ENCODE data around the gene KCNE2. TPM values are rescaled to one million over a fixed set of nuclear protein-coding genes. Genes with fewer than 3 reads are reported as not detected.

The KCNE2 gene
- total RNA-seq, 1 experiment from 2014 or later, result 0.39 TPM

DNA sequence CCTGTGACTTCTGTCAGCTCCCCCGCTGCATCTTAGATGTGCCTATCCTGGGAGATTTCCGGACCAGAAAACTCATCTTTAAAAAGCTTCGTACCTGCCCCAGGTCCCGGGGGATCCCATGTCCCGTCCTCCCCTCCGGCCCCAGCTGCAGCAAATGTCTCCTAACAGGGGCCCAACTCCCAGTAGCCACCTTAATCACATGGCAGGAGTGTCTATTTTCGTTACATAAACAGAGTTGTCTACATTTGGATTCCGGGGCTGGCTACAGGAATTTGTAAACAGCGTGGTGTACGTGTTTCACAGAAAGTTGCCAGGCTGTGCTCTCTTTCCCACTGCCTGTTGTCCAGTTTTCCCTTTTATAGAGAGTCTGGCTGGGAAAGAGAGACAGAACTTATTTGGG is 17.9 kb upstream of the KCNE2 start:
- BruUV-seq (replicated peaks), result no TSS peak

DNA sequence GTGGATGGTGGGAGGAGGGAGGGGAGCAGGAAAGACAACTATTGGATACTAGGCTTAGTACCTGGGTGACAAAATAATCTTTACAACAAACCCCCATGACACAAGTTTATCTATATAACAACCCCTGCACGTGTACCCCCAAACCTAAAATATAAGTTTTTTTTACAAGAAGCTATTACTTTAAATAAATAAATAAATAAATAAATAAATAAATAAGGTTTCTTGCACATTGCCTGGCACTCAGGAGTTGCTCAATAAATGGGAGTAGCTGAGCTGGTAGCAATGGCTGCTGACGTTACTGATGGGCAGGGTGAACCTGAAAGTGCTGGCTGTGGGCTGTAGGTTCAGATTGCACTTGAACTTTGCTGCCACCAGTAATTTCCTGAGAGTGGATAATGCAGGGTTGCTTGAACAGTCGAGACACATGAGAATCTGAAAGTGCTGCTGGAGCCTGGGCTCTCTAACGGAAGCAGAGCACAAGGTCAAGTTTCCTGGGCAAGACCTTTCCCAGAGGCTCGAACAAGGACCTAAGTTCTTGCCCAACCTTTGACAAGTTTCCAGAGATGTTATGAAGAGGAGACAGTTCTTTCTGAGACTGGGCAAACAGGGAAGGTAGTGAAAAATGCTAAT is 14.8 kb upstream of the KCNE2 start:
- Histone ChIP-seq H3K27me3 (replicated peaks; ENCODE audit: insufficient read depth, low read depth, low read length, poor library complexity) (no peaks in the 10 kb centered on the region), H3K36me3 (ENCODE audit: insufficient read depth, low read length, poor library complexity, severe bottlenecking) (no peaks in the 10 kb centered on the region), H3K4me3 (ENCODE audit: low read depth, low read length, poor library complexity, severe bottlenecking) (no peak overlapping the region), H3K27ac (ENCODE audit: low read depth, low read length, poor library complexity, severe bottlenecking) (no peak overlapping the region), H3K4me1 (ENCODE audit: insufficient read depth, low read length, poor library complexity, severe bottlenecking) (no peaks in the 10 kb centered on the region), H3K9me3 (ENCODE audit: low read depth, low read length, poor library complexity, severe bottlenecking) (no peaks in the 10 kb centered on the region)
- POLR2A ChIA-PET (ENCODE audit: low non-redundant PET), result no interaction called here
- no peak for TF ChIP-seq EZH2 (IDR thresholded peaks at IDR 0.05; ENCODE audit: borderline replicate concordance, low read depth, low read length, poor library complexity, severe bottlenecking)
- TF ChIP-seq, protein P1, sequence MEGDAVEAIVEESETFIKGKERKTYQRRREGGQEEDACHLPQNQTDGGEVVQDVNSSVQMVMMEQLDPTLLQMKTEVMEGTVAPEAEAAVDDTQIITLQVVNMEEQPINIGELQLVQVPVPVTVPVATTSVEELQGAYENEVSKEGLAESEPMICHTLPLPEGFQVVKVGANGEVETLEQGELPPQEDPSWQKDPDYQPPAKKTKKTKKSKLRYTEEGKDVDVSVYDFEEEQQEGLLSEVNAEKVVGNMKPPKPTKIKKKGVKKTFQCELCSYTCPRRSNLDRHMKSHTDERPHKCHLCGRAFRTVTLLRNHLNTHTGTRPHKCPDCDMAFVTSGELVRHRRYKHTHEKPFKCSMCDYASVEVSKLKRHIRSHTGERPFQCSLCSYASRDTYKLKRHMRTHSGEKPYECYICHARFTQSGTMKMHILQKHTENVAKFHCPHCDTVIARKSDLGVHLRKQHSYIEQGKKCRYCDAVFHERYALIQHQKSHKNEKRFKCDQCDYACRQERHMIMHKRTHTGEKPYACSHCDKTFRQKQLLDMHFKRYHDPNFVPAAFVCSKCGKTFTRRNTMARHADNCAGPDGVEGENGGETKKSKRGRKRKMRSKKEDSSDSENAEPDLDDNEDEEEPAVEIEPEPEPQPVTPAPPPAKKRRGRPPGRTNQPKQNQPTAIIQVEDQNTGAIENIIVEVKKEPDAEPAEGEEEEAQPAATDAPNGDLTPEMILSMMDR (conservative IDR thresholded peaks at IDR 0.05; ENCODE audit: low read depth, low read length), result no peak
- CTCF ChIA-PET, result interaction anchor here (3.0 kb wide), 1 partner anchor 425 kb away, joined by 54 read pairs; no protein-coding TSS in a partner anchor
- BruUV-seq (replicated peaks), result no TSS peak
- intact Hi-C loops (cut with micrococcal nuclease; ENCODE audit: unreplicated experiment), result loop anchor here (5.0 kb wide), 1 partner anchor 97 kb away; no protein-coding TSS in a partner anchor
- no peak for DNase-seq (ENCODE audit: low spot score)

More for the DNA sequence above, 17.9 kb upstream of the KCNE2 start:
- no peak for DNase-seq (ENCODE audit: low spot score)
- Histone ChIP-seq H3K36me3 (ENCODE audit: insufficient read depth, low read length, poor library complexity, severe bottlenecking) (no peaks in the 10 kb centered on the region), H3K4me1 (ENCODE audit: insufficient read depth, low read length, poor library complexity, severe bottlenecking) (no peaks in the 10 kb centered on the region), H3K27ac (ENCODE audit: low read depth, low read length, poor library complexity, severe bottlenecking) (no peak overlapping the region), H3K4me3 (ENCODE audit: low read depth, low read length, poor library complexity, severe bottlenecking) (no peak overlapping the region), H3K9me3 (ENCODE audit: low read depth, low read length, poor library complexity, severe bottlenecking) (no peaks in the 10 kb centered on the region), H3K27me3 (replicated peaks; ENCODE audit: insufficient read depth, low read depth, low read length, poor library complexity) (no peaks in the 10 kb centered on the region)
- intact Hi-C loops (cut with micrococcal nuclease; ENCODE audit: unreplicated experiment), result loop anchor here (5.0 kb wide), 1 partner anchor 94 kb away; no protein-coding TSS in a partner anchor
- TF ChIP-seq EZH2 (IDR thresholded peaks at IDR 0.05; ENCODE audit: borderline replicate concordance, low read depth, low read length, poor library complexity, severe bottlenecking), result no peak
- TF ChIP-seq, protein P1 (conservative IDR thresholded peaks at IDR 0.05; ENCODE audit: low read depth, low read length), result no peak
- ChIA-PET POLR2A (ENCODE audit: low non-redundant PET) (no interaction called here), CTCF (no interaction called here)

DNA sequence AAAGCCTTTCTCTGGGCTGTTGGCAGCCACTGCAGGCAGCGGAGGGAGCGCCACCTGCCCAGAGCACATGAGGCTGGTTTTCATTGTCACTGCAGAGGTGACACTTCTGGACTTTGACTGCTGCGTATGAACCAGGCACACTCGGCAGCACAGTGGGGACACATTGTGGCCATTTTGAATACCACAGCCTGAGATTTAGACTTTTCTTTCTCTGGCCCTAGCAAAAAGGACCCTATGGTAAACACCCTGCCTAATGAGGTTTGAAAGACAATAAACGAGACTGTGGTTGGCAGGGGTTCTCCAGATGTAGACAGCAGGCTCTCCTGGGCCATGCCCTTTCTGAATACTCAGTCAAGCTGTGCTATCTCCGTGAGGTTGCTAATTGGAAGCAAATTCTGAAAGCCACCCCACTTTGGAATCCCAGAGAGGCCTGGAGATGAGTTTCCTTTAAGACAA is 12.0 kb upstream of the KCNE2 start:
- no peaks in the 10 kb centered on the region for H3K27me3 ChIP-seq (replicated peaks; ENCODE audit: insufficient read depth, low read depth, low read length, poor library complexity)
- no peaks in the 10 kb centered on the region for H3K36me3 ChIP-seq (ENCODE audit: insufficient read depth, low read length, poor library complexity, severe bottlenecking)
- H3K9me3 ChIP-seq (ENCODE audit: low read depth, low read length, poor library complexity, severe bottlenecking), result no peaks in the 10 kb centered on the region
- ChIA-PET CTCF (interaction anchor here (1.8 kb wide), 1 partner anchor 428 kb away, joined by 6 read pairs; no protein-coding TSS in a partner anchor), POLR2A (ENCODE audit: low non-redundant PET) (no interaction called here)
- H3K4me3 ChIP-seq (ENCODE audit: low read depth, low read length, poor library complexity, severe bottlenecking), result no peak overlapping the region
- no peak for TF ChIP-seq EZH2 (IDR thresholded peaks at IDR 0.05; ENCODE audit: borderline replicate concordance, low read depth, low read length, poor library complexity, severe bottlenecking)
- TF ChIP-seq, protein P1 (conservative IDR thresholded peaks at IDR 0.05; ENCODE audit: low read depth, low read length), result peak; percentile 64
- H3K4me1 ChIP-seq (ENCODE audit: insufficient read depth, low read length, poor library complexity, severe bottlenecking), result no peaks in the 10 kb centered on the region
- no peak overlapping the region for H3K27ac ChIP-seq (ENCODE audit: low read depth, low read length, poor library complexity, severe bottlenecking)
- DNase-seq (ENCODE audit: low spot score), result peak; percentile 56
- intact Hi-C loops (cut with micrococcal nuclease; ENCODE audit: unreplicated experiment), result loop anchor here (1.0 kb wide), 1 partner anchor 429 kb away; no protein-coding TSS in a partner anchor
- no TSS peak for BruUV-seq (replicated peaks)

Data from A673 (cell line).